Stomach smooth muscle (tissue), 2 donors: ENCODE data around the gene LAMC1.
"Not testable (repeated sequence)": the region's sequence is repeated elsewhere in the genome, so short reads cannot be mapped to it uniquely, and the experiment has no call there.

Source experiments
- H3K27ac ChIP-seq: one replicate; pipeline ENCODE4 v1.7.0; 2013; ENCODE audit warnings: mild to moderate bottlenecking, low read length, inconsistent platforms
- H3K27me3 ChIP-seq, 2 donors: one replicate each; pipeline ENCODE4 v1.7.0; 2013; ENCODE audit warnings: low read length in 2 of 2; ENCODE audit not compliant: insufficient read depth in 2 of 2, control insufficient read depth in 1 of 2
- H3K36me3 ChIP-seq, 2 donors: one replicate each; pipeline ENCODE4 v1.7.0; 2013; ENCODE audit warnings: low read length in 2 of 2; ENCODE audit not compliant: control insufficient read depth in 2 of 2, insufficient read depth in 2 of 2
- H3K4me1 ChIP-seq: one replicate; pipeline ENCODE4 v1.7.0; 2013; ENCODE audit warnings: low read length; ENCODE audit not compliant: control insufficient read depth, insufficient read depth
- H3K4me3 ChIP-seq, 2 donors: one replicate each; pipeline ENCODE4 v1.7.0; 2013; ENCODE audit warnings: low read length in 2 of 2
- H3K9ac ChIP-seq, 2 donors: one replicate each; pipeline ENCODE4 v1.7.0; 2013; ENCODE audit warnings: low read length in 2 of 2, mild to moderate bottlenecking in 1 of 2
- H3K9me3 ChIP-seq, 2 donors: one replicate each; pipeline ENCODE4 v1.7.0; 2013; ENCODE audit warnings: low read length in 2 of 2; ENCODE audit not compliant: control insufficient read depth in 2 of 2
- donor health status: healthy.
- donor health status: Pancreatic carcinoma.

Gene LAMC1

DNA sequence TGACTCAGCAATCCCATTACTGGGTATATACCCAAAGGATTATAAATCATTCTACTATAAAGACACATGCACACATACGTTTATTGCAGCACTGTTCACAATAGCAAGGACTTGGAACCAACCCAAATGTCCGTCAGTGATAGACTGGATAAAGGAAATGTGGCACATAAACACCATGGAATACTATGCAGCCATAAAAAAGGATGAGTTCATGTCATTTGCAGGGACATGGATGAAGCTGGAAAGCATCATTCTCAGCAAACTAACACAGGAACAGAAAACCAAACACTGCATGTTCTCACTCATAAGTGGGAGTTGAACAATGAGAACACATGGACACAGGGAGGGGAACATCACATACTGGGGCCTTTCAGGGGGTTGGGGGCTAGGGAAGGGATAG is 43.2 kb downstream of the LAMC1 start:
- not testable (repeated sequence) for H3K9ac ChIP-seq, H3K27ac ChIP-seq, H3K27me3 ChIP-seq, H3K9me3 ChIP-seq, H3K4me1 ChIP-seq, H3K36me3 ChIP-seq, H3K4me3 ChIP-seq

DNA sequence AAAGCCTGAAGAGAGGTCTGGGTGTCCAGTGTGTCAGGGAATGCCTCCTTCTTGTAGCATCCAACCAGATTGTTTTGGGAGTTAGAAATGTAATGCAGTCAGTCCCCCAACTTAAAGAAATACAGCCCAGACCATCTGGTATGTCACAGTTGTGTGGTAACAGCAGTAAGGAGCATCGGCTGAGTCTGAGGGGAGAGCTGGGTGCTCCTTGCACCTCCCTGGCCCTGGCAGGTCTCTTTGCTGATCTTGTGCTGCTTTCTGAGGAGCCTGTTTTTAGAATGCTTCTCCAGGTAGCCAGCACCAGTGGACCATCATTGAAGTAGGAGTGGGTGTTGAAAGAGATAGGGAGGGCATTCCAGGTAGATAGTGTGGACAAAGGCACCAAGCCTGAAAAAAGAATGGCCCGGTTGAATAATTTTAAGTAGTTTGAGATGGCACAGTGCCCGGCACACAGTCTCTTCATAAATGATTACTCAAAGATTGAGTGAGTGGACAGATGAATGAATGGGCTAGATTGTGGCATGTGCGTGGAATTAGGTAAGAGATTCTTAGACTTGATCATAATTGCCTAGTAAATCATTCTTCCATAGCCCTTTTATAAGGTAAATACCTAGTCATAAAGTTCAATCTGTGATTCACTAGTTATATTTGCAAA is 46.5 kb downstream of the LAMC1 start:
- peaks cover 24% of the 10 kb centered on the region for H3K4me1 ChIP-seq
- no peak overlapping the region for H3K27ac ChIP-seq
- no peaks in the 10 kb centered on the region for H3K9me3 ChIP-seq
- no peak overlapping the region for H3K4me3 ChIP-seq
- no peaks in the 10 kb centered on the region for H3K27me3 ChIP-seq
- no peak overlapping the region for H3K9ac ChIP-seq
- H3K36me3 ChIP-seq = no peaks in the 10 kb centered on the region

DNA sequence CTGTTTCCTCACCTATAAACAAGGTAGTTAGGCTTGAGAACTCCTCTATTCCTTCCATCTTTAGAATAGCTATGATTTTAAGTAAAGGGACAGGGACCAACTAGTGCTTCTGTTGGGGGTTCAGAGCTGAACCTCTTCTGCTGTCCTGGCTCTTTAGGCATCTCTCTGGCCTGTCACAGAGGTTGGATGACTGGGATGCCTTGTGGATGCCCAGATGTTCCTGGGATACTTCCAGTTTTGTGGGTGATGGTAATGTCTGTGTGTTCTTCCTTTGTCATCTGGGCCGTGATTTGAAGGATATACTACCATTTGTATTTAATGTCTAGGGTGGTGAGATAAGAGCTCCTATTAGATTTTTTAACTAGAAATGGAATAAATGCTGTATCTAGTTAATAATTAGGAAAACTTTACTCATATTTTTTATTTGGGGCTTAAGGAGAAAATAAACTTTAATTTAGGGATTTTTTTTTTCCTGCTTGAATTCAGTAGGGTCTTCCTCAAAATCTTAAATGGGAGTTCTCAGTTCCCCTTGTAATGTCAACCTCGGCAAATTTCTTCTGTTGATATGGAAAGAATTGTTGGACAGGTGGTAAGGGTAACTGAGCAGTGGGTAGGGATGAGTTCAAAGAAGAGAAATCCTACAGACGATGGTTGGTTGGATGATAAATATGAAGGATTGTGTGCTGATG is 47.2 kb downstream of the LAMC1 start:
- peaks cover 29% of the 10 kb centered on the region for H3K4me1 ChIP-seq
- no peak overlapping the region for H3K9ac ChIP-seq
- H3K27me3 ChIP-seq = no peaks in the 10 kb centered on the region
- H3K27ac ChIP-seq = no peak overlapping the region
- H3K9me3 ChIP-seq = no peaks in the 10 kb centered on the region
- H3K4me3 ChIP-seq = no peak overlapping the region
- no peaks in the 10 kb centered on the region for H3K36me3 ChIP-seq

DNA sequence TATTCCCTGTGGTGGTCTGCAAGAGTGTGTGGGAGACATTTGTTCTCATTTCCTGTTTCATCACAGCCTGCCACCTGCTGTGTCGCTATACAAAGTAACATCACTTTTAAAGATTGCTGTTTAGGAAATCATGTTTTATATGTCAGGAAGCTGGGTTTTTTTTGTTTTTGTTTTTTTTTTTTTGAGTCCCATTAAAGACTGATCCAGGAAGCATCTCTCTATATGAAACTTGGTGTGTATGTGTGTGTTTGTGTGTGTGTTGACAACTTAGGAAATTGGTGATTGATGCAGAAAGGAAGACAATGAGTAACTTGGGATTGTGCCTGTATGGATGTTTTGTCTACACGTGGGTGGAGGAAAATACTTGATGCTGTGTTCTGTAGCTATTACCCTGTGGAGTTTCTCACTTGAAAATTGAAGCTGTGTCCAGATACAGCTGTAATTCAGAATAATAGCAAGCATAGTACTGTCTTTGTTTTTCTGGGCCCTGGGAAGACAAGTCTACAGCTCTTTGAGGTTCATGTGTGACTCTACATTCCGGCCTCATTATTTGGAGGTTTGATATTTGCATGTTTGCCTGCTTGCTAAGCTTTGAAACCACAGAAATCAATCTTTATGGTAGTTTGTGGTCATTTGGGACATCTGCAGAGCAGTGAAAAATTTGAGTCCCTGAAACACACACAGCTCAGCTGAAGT is 47.9 kb downstream of the LAMC1 start:
- Histone ChIP-seq H3K36me3 (no peaks in the 10 kb centered on the region), H3K9ac (no peak overlapping the region), H3K4me1 (peaks cover 31% of the 10 kb centered on the region), H3K27me3 (no peaks in the 10 kb centered on the region), H3K27ac (no peak overlapping the region), H3K9me3 (no peaks in the 10 kb centered on the region), H3K4me3 (peak overlapping the region in 1 of 2 donors; percentile 11)

DNA sequence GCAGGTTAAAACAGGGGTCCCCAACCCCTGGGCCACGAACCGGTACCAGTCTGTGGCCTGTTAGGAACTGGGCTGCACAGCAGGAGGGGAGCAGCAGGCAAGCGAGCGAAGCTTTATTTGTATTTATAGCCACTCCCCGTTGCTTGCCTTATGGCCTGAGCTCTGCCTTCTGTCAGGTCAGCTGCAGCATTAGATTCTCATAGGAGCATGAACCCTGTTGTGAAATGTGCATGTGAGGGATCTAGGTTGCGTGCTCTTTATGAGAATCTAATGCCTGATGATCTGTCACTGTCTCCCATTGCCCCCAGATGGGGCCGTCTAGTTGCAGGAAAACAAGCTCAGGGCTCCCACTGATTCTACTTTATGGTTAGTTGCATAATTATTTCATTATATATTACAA is 49.4 kb downstream of the LAMC1 start:
- peaks cover 38% of the 10 kb centered on the region for H3K4me1 ChIP-seq
- H3K27ac ChIP-seq = not testable (repeated sequence)

DNA sequence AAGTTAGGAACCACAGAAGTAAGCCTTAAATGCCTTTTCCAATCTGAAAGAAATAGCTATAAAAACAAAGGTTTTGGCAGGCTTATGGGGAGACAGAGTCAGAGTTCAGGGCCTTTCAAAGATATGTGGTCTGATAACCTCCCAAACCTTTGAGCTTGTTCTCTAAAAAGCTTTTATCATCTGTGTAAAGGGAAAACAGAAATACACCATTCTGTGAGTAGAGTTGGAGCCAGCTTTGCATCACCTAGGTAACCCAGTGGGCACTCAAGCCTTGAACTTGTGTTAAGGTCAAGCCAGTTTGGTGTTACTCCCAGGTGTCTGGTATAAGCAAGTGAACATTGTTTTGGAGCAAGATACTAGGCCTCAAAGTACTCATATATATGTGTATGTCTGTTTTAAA is 50.1 kb downstream of the LAMC1 start:
- Histone ChIP-seq H3K4me3 (no peak overlapping the region), H3K4me1 (peaks cover 38% of the 10 kb centered on the region)

More for the DNA sequence above, 49.4 kb downstream of the LAMC1 start:
- not testable (repeated sequence) for H3K9ac ChIP-seq, H3K4me3 ChIP-seq, H3K36me3 ChIP-seq, H3K9me3 ChIP-seq, H3K27me3 ChIP-seq

DNA sequence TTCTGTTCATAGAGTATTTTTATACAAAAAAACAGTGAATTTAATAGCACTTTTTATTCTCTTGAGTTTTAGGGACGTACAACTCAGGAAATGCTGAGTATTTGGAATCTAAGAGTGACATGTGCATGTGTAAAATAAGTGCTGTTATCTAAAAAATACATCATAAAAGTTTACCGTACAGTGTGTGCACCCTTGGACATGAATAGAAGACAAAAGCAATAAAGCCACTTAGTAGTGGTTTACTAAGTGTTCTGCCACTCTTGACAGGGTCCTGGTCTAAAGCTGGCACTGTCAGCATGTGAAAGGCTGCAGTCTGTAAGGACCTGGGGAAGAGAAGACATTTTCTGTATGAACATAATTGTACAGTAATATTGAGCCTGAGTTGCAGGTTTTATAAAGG is 51.0 kb downstream of the LAMC1 start:
- no peaks in the 10 kb centered on the region for H3K27me3 ChIP-seq
- H3K36me3 ChIP-seq = no peaks in the 10 kb centered on the region
- no peak overlapping the region for H3K4me3 ChIP-seq
- H3K27ac ChIP-seq = no peak overlapping the region
- no peak overlapping the region for H3K9ac ChIP-seq
- peaks cover 40% of the 10 kb centered on the region for H3K4me1 ChIP-seq
- H3K9me3 ChIP-seq = no peaks in the 10 kb centered on the region

More for the DNA sequence above, 50.1 kb downstream of the LAMC1 start:
- no peaks in the 10 kb centered on the region for H3K9me3 ChIP-seq
- no peak overlapping the region for H3K9ac ChIP-seq
- H3K27me3 ChIP-seq = no peaks in the 10 kb centered on the region
- no peaks in the 10 kb centered on the region for H3K36me3 ChIP-seq
- H3K27ac ChIP-seq = no peak overlapping the region

DNA sequence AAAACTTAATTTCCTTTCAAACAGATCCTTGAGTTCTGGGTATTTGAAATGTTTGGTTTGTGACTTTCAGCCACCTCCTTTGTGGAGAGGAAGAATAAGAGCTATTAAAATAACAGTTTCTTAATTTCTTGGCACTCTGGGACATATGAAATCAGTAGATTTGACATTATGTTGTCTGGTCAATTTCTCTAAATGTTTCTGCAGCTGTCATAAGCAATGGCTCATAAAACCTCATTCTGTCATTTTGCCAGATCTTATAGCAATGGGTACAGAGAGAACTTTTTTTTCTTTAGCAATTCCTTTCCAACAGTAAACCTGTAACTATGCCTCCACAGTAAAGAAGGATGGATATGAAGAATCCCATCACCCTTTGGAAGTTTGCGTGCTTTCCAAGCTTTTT is 52.6 kb downstream of the LAMC1 start:
- Histone ChIP-seq H3K9ac (no peak overlapping the region), H3K36me3 (no peaks in the 10 kb centered on the region), H3K4me3 (no peak overlapping the region), H3K4me1 (peaks cover 38% of the 10 kb centered on the region), H3K27ac (no peak overlapping the region), H3K27me3 (no peaks in the 10 kb centered on the region), H3K9me3 (no peaks in the 10 kb centered on the region)

DNA sequence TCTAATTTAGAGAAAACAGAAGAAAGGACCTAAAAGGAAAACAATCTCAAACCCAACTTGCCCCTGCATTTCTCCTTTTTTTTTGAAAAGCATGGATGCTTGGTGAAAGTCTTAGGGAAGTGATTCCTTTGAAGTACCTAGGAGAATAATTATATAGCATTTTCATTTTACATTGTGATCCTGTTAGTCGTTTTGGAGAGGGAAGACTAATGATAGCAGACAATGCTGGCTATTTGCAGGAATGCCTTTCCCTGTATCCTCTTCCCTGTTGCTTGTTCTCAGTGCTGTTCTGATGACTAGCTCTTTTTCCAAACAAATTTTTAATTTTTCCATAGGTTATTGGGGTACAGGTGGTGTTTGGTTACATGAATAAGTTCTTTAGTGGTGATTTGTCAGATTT is 53.9 kb downstream of the LAMC1 start:
- Histone ChIP-seq H3K9me3 (no peaks in the 10 kb centered on the region), H3K27ac (no peak overlapping the region), H3K4me3 (no peak overlapping the region), H3K36me3 (no peaks in the 10 kb centered on the region), H3K4me1 (peaks cover 27% of the 10 kb centered on the region), H3K27me3 (no peaks in the 10 kb centered on the region), H3K9ac (no peak overlapping the region)

DNA sequence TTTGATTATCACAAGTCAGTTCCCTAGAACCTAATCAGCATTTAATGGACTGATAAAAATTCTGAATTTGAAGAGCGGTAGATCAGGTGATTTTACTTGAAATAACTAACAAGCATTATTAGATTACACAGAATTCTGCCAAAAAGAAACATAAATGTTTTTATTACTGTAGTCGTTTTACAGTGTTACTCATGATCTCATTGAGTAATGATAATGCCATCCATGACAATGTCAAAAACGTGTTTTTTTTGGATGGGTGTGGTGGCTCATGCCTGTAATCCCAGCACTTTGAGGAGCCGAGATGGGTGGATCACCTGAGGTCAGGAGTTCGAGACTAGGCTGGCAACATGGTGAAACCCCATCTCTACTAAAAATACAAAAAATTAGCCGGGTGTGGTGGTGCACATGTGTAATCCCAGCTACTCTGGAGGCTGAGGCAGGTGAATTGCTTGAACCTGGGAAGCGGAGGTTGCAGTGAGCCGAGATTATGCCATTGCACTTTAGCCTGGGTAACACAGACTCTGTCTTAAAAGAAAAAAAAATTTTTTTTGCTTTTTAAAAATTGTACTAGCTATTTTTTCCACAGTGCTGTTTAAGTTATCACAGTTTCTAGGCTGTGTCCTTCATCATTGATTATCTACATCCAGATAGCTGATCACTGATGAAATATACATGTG is 56.6 kb downstream of the LAMC1 start:
- Histone ChIP-seq H3K9ac (no peak overlapping the region), H3K27me3 (no peaks in the 10 kb centered on the region), H3K4me1 (peaks cover 18% of the 10 kb centered on the region), H3K4me3 (no peak overlapping the region), H3K36me3 (no peaks in the 10 kb centered on the region), H3K27ac (no peak overlapping the region), H3K9me3 (no peaks in the 10 kb centered on the region)
